CD4-positive, alpha-beta T cell (primary cell): ENCODE data around the gene CAP2. TPM values are rescaled to one million over a fixed set of nuclear protein-coding genes. Genes with fewer than 3 reads are reported as not detected.

ENCODE experiments used
- ATAC-seq: fragments of 200-7000 bp; cut with Tn5 transposase; one replicate; pipeline ENCODE4 v1.10.0; 2022; ENCODE audit warnings: mild to moderate bottlenecking; ENCODE audit not compliant: poor library complexity
- CTCF ChIA-PET: fragments of 350-600 bp; sonication (Branson Sonifier 250); formaldehyde crosslinking; loops from one replicate; lab custom pipeline; 2021; ENCODE audit warnings: antibody characterized with exemption, inconsistent platforms; lab: Charles Lee
- POLR2A ChIA-PET: fragments of 350-600 bp; sonication (Branson Sonifier 250); formaldehyde crosslinking; loops from one replicate; lab custom pipeline; 2021; ENCODE audit warnings: antibody characterized with exemption, inconsistent platforms; lab: Charles Lee
- DNase-seq, 14 experiments: peaks; one replicate each; pipeline ENCODE4 v3.0.0-alpha.2; 2013 to 2020; ENCODE audit warnings: mixed read lengths in 2 of 14
- H3K27ac ChIP-seq, 2 donors: one replicate each; pipeline versions ENCODE4 v1.5.1 to v1.7.0; 2013; ENCODE audit warnings: low read length in 2 of 2, low read depth in 1 of 2, mild to moderate bottlenecking in 1 of 2
- H3K27me3 ChIP-seq, 2 experiments: 1 replicate in 1 of 2; 2 replicates in 1 of 2; pipeline versions ENCODE4 v1.6.1 to v1.7.0; 2013; ENCODE audit warnings: low read length in 2 of 2, control low read depth in 1 of 2, mild to moderate bottlenecking in 1 of 2, moderate library complexity in 1 of 2; ENCODE audit not compliant: insufficient read depth in 2 of 2, control insufficient read depth in 1 of 2
- H3K36me3 ChIP-seq: one replicate; pipeline ENCODE4 v1.6.1; 2013; ENCODE audit warnings: low read length, control low read depth; ENCODE audit not compliant: insufficient read depth
- H3K4me1 ChIP-seq: one replicate; pipeline ENCODE4 v1.6.1; 2013; ENCODE audit warnings: low read length, control low read depth; ENCODE audit not compliant: insufficient read depth
- H3K4me3 ChIP-seq: one replicate; pipeline ENCODE4 v1.5.1; 2013; ENCODE audit warnings: mild to moderate bottlenecking, low read length, moderate library complexity
- H3K9me3 ChIP-seq, 2 experiments: 1 replicate in 1 of 2; 2 replicates in 1 of 2; pipeline versions ENCODE4 v1.6.1 to v1.7.0; 2013; ENCODE audit warnings: low read length in 2 of 2, mild to moderate bottlenecking in 2 of 2, control low read depth in 1 of 2, moderate library complexity in 1 of 2; ENCODE audit not compliant: control insufficient read depth in 1 of 2, insufficient read depth in 1 of 2
- H3K27ac Mint-ChIP-seq: one replicate; pipeline ENCODE4 v1.8.0; 2020; ENCODE audit warnings: mixed read lengths
- H3K27me3 Mint-ChIP-seq: one replicate; pipeline ENCODE4 v1.8.0; 2021; ENCODE audit warnings: mixed read lengths
- H3K36me3 Mint-ChIP-seq: one replicate; pipeline ENCODE4 v1.8.0; 2021; ENCODE audit warnings: low read depth, mixed read lengths
- H3K4me1 Mint-ChIP-seq: one replicate; pipeline ENCODE4 v1.8.0; 2021; ENCODE audit warnings: low read depth, mixed read lengths
- H3K4me3 Mint-ChIP-seq: one replicate; pipeline ENCODE4 v1.8.0; 2020; ENCODE audit warnings: mild to moderate bottlenecking, mixed read lengths
- H3K9me3 Mint-ChIP-seq: one replicate; pipeline ENCODE4 v1.8.0; 2020; ENCODE audit warnings: mixed read lengths
- CTCF ChIP-seq: fragments of 200-600 bp; IDR thresholded peaks from one replicate; pipeline ENCODE4 v1.8.0; 2022; ENCODE audit warnings: antibody characterized with exemption, mild to moderate bottlenecking
- intact Hi-C, 2 experiments: fragments of 100-400 bp; cut with DNase I in 1 of 2; cut with micrococcal nuclease in 1 of 2; formaldehyde crosslinking; loops; one replicate each; pipeline versions ENCODE4 v1.15.1 to v1.9.0; 2023 to 2025; cut with DNase I, micrococcal nuclease
- total RNA-seq, 174 experiments: library from RNA in 2 of 174; stranded (reverse) in 2 of 174; gene quantifications; one replicate each; pipeline ENCODE4 v1.2.3 and lab custom pipeline; 2021 to 2026

The CAP2 gene
- total RNA-seq, 2 experiments from 2014 or later: not detected

DNA sequence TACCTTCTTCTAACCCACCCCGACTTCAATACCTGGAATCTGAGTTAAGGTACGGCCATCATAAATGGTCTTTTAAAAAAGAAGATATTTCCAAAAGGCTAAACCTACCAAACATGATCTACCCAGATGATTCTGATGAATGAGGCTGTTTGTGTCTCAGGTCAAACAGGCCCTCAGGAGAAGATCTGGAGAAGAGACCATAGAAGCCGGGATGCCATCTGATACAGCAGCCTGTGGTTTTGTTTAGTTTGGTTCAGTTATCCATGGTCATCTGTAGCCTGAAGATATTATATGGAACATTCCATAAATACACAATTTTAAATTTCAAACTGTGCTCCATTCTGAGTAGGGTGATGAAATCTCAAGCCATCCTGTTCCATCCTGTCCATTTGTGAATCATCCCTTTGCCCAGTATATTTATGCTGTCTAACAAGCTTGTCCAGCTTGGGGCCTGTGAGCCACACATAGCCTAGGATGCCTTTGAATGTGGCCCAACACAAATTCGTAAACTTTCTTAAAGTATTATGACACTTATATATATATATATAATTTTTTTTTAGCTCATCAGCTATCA lies 4.0 kb upstream of the CAP2 start:
- Mint-ChIP-seq H3K9me3 (no peaks in the 10 kb centered on the region), H3K27me3 (peaks cover 61% of the 10 kb centered on the region), H3K4me3 (no peak overlapping the region), H3K4me1 (peaks cover 4% of the 10 kb centered on the region), H3K36me3 (no peaks in the 10 kb centered on the region), H3K27ac (no peak overlapping the region)
- CTCF ChIA-PET: no interaction called here
- Histone ChIP-seq H3K27me3 (peaks cover 13 to 39% of the 10 kb centered on the region in 2 experiments), H3K27ac (no peak overlapping the region), H3K36me3 (no peaks in the 10 kb centered on the region), H3K4me3 (no peak overlapping the region), H3K4me1 (no peaks in the 10 kb centered on the region), H3K9me3 (no peaks in the 10 kb centered on the region)
- TF ChIP-seq CTCF: no peak
- no peak for DNase-seq
- POLR2A ChIA-PET: no interaction called here
- ATAC-seq: no peak
- intact Hi-C loops: no loop called here

DNA sequence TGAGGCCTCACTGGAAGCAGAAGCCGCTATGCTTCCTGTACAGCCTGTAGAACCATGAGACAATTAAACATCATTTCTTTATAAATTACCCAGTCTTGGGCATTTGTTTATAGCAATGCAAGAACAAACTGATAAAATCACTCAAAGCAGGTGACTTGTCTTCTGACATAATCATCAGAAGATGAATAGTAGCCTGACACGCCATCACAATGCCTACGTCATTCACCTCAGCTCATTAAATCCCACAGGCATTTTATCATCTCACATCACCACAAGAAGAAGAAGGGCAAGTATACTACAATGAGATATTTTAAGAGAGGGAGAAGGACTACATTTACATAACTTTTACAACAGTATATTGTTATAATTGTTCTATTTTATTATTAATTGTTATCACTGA lies 3.1 kb upstream of the CAP2 start:
- Histone ChIP-seq H3K27me3 (peaks cover 13 to 46% of the 10 kb centered on the region in 2 experiments), H3K27ac (no peak overlapping the region), H3K4me1 (no peaks in the 10 kb centered on the region), H3K9me3 (no peaks in the 10 kb centered on the region), H3K4me3 (no peak overlapping the region), H3K36me3 (no peaks in the 10 kb centered on the region)
- intact Hi-C loops: no loop called here
- H3K36me3 Mint-ChIP-seq: no peaks in the 10 kb centered on the region
- peaks cover 6% of the 10 kb centered on the region for H3K4me1 Mint-ChIP-seq
- H3K9me3 Mint-ChIP-seq: no peaks in the 10 kb centered on the region
- ChIA-PET POLR2A (no interaction called here), CTCF (no interaction called here)
- no peak for TF ChIP-seq CTCF
- ATAC-seq (no peak), DNase-seq (no peak)
- H3K4me3 Mint-ChIP-seq: no peak overlapping the region
- no peak overlapping the region for H3K27ac Mint-ChIP-seq
- peaks cover 66% of the 10 kb centered on the region for H3K27me3 Mint-ChIP-seq

DNA sequence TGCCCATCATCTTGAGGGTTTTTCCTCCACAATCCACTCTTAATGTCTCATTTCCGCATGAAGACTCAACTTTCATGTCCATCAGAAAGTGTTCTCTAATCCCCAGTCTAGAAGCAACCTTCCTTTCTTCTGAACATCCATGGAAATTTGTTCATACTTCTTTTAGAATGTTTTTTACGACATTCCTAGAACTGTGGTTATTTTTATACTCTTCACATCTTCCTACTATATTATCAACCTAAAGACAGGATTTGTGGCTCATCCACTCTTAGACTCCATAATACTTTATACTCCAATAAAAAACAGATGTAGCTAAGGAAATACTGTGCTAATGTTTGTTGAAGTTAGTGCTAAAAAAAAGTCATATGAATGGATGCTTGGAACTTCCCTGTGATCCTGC lies 1.4 kb upstream of the CAP2 start:
- POLR2A ChIA-PET: no interaction called here
- intact Hi-C loops: no loop called here
- DNase-seq (no peak), ATAC-seq (no peak)
- Histone ChIP-seq H3K4me3 (no peak overlapping the region), H3K27me3 (peaks cover 13 to 58% of the 10 kb centered on the region in 2 experiments), H3K27ac (no peak overlapping the region), H3K9me3 (no peaks in the 10 kb centered on the region), H3K4me1 (no peaks in the 10 kb centered on the region), H3K36me3 (no peaks in the 10 kb centered on the region)
- Mint-ChIP-seq H3K27ac (no peak overlapping the region), H3K27me3 (peaks cover 73% of the 10 kb centered on the region), H3K9me3 (no peaks in the 10 kb centered on the region), H3K4me3 (no peak overlapping the region), H3K36me3 (no peaks in the 10 kb centered on the region), H3K4me1 (peaks cover 6% of the 10 kb centered on the region)
- CTCF ChIA-PET: no interaction called here
- no peak for TF ChIP-seq CTCF
